DOHH2 (cell line): Measurements from ENCODE around the gene NENF.

ENCODE experiments used
- H3F3A ChIP-seq: fragments of 200-600 bp; sonication (generic), shearing (Covaris generic); 2 replicates; pipeline ENCODE4 v1.6.0; 2016; ENCODE audit warnings: antibody characterized with exemption, mild to moderate bottlenecking; ENCODE audit not compliant: control insufficient read depth, insufficient read depth
- H3K27ac ChIP-seq: fragments of 200-600 bp; sonication (generic); 2 replicates; pipeline ENCODE4 v1.5.1; 2014; ENCODE audit warnings: low read depth, mild to moderate bottlenecking, low read length, moderate library complexity
- H3K27me3 ChIP-seq: fragments of 200-600 bp; sonication (generic); 2 replicates; pipeline ENCODE4 v1.6.1; 2014; ENCODE audit warnings: mild to moderate bottlenecking, low read length, mixed read lengths; ENCODE audit not compliant: control insufficient read depth
- H3K36me3 ChIP-seq: fragments of 200-600 bp; sonication (generic); 2 replicates; pipeline ENCODE4 v1.6.1; 2014; ENCODE audit warnings: mild to moderate bottlenecking, low read length, moderate library complexity, mixed read lengths; ENCODE audit not compliant: control insufficient read depth
- H3K4me1 ChIP-seq: fragments of 200-600 bp; sonication (generic); 2 replicates; pipeline ENCODE4 v1.6.1; 2014; ENCODE audit warnings: mild to moderate bottlenecking, low read length, mixed read lengths; ENCODE audit not compliant: control insufficient read depth
- H3K4me2 ChIP-seq: fragments of 200-600 bp; sonication (generic); 2 replicates; pipeline ENCODE4 v1.6.0; 2014; ENCODE audit warnings: mild to moderate bottlenecking, low read length, moderate library complexity
- H3K4me3 ChIP-seq: fragments of 200-600 bp; sonication (generic); 2 replicates; pipeline ENCODE4 v1.5.1; 2014; ENCODE audit warnings: mild to moderate bottlenecking, low read length, mixed read lengths
- H3K79me2 ChIP-seq: fragments of 200-600 bp; sonication (generic); 2 replicates; pipeline ENCODE4 v1.6.1; 2014; ENCODE audit warnings: mild to moderate bottlenecking, low read length, mixed read lengths; ENCODE audit not compliant: control insufficient read depth
- H3K9me2 ChIP-seq: fragments of 200-600 bp; sonication (generic); replicated peaks from 2 replicates; pipeline ENCODE4 v1.6.1; 2014; ENCODE audit warnings: mild to moderate bottlenecking, low read length, mixed read lengths; ENCODE audit not compliant: control insufficient read depth
- H3K9me3 ChIP-seq: fragments of 200-600 bp; sonication (generic); 2 replicates; pipeline ENCODE4 v1.6.1; 2014; ENCODE audit warnings: antibody characterized with exemption, low read length, mixed read lengths; ENCODE audit not compliant: control insufficient read depth, insufficient read depth
- H4K20me1 ChIP-seq: fragments of 200-600 bp; sonication (generic); 2 replicates; pipeline ENCODE4 v1.6.0; 2014; ENCODE audit warnings: low read depth, mild to moderate bottlenecking, antibody characterized with exemption, low read length, moderate library complexity; ENCODE audit not compliant: control insufficient read depth, insufficient read depth
- EZH2phosphoT487 ChIP-seq: fragments of 200-600 bp; sonication (generic); IDR thresholded peaks from 2 replicates; pipeline ENCODE4 v1.6.1; 2017; ENCODE audit warnings: borderline replicate concordance, mild to moderate bottlenecking, antibody characterized with exemption, low read length, moderate library complexity, mixed read lengths
- TF ChIP-seq, protein P1 (sequence below): fragments of 200-600 bp; sonication (generic); IDR thresholded peaks from one replicate; pipeline ENCODE4 v1.5.1; 2014; ENCODE audit warnings: antibody characterized with exemption, mild to moderate bottlenecking, low read depth, low read length; ENCODE audit not compliant: poor library complexity, severe bottlenecking

NENF gene

DNA sequence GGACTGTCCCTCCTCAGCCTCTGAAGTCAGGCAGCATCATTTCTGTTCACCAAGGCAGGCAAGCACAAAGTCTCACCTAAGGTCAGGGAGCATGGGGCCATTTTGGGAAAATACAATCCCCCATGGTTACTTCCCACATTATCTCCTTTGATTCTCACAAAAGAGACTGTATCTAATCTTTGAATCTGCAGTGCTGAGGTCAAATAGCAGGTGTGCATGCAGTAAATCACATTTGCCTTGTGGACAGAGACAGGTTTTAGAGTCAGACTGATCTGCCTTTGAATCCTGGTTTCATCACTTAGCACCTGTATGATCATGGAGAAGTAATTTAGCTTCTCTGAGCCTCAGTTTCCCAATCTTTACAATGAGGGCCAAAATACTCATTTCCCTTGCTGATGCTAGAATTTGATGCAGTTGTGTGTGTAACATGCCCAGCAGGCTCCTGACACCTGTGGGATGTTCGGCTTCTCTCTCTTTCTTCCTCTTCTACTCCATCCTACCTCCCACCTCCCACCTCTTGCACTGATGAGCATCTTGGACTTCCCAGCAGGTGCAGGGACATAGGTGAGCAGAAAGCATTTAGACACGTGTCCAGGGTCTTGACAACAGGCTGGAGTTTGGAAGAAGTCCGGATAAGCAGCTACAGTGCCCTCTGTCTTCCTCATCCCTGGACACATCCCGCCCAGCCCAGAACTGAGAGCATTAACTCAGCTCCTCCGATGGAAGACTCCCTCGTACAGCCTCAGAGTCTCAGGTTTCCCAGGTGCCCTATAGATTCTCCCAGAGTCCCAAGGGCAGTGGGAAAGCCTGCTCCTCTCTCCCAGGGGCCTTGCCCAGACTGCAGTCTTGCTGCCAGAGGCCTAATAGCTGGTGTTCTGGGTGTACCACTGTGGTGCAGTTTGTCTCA is 18.9 kb downstream of the NENF start:
- Histone ChIP-seq H3K36me3 (no peaks in the 10 kb centered on the region), H3K9me3 (no peaks in the 10 kb centered on the region), H3K27ac (no peak overlapping the region), H3F3A (no peaks in the 10 kb centered on the region), H4K20me1 (no peaks in the 10 kb centered on the region), H3K79me2 (no peaks in the 10 kb centered on the region), H3K4me2 (no peak overlapping the region), H3K9me2 (no peaks in the 10 kb centered on the region), H3K4me1 (0 out of 2 replicates have a peak, but pooled peaks cover 3% of the 10 kb centered on the region), H3K27me3 (no peaks in the 10 kb centered on the region), H3K4me3 (no peak overlapping the region)
- no peak for TF ChIP-seq EZH2phosphoT487
- TF ChIP-seq, protein P1, sequence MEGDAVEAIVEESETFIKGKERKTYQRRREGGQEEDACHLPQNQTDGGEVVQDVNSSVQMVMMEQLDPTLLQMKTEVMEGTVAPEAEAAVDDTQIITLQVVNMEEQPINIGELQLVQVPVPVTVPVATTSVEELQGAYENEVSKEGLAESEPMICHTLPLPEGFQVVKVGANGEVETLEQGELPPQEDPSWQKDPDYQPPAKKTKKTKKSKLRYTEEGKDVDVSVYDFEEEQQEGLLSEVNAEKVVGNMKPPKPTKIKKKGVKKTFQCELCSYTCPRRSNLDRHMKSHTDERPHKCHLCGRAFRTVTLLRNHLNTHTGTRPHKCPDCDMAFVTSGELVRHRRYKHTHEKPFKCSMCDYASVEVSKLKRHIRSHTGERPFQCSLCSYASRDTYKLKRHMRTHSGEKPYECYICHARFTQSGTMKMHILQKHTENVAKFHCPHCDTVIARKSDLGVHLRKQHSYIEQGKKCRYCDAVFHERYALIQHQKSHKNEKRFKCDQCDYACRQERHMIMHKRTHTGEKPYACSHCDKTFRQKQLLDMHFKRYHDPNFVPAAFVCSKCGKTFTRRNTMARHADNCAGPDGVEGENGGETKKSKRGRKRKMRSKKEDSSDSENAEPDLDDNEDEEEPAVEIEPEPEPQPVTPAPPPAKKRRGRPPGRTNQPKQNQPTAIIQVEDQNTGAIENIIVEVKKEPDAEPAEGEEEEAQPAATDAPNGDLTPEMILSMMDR = no peak

GRCh38 chr1:212452323-212453155 is 19.8 kb downstream of the NENF start:
- no peaks in the 10 kb centered on the region for H3K79me2 ChIP-seq
- no peak for TF ChIP-seq EZH2phosphoT487
- TF ChIP-seq, protein P1 = no peak
- H3K4me2 ChIP-seq = no peak overlapping the region
- H3F3A ChIP-seq = no peaks in the 10 kb centered on the region
- no peaks in the 10 kb centered on the region for H3K36me3 ChIP-seq
- H3K4me1 ChIP-seq = 0 out of 2 replicates have a peak, but pooled peaks cover 3% of the 10 kb centered on the region
- H3K9me2 ChIP-seq = no peaks in the 10 kb centered on the region
- H3K27me3 ChIP-seq = no peaks in the 10 kb centered on the region
- H4K20me1 ChIP-seq = no peaks in the 10 kb centered on the region
- H3K9me3 ChIP-seq = no peaks in the 10 kb centered on the region
- no peak overlapping the region for H3K27ac ChIP-seq
- no peak overlapping the region for H3K4me3 ChIP-seq

- no peaks in the 10 kb centered on the region for H3K9me3 ChIP-seq
- no peaks in the 10 kb centered on the region for H3F3A ChIP-seq
- no peaks in the 10 kb centered on the region for H3K27me3 ChIP-seq
- H3K4me3 ChIP-seq = no peak overlapping the region
- H3K79me2 ChIP-seq = no peaks in the 10 kb centered on the region
- no peaks in the 10 kb centered on the region for H3K9me2 ChIP-seq
- no peak overlapping the region for H3K4me2 ChIP-seq
- no peaks in the 10 kb centered on the region for H4K20me1 ChIP-seq
- TF ChIP-seq, protein P1 = no peak
- 0 out of 2 replicates have a peak, but pooled peaks cover 3% of the 10 kb centered on the region for H3K4me1 ChIP-seq
- no peaks in the 10 kb centered on the region for H3K36me3 ChIP-seq
- H3K27ac ChIP-seq = no peak overlapping the region
Measured at GRCh38 chr1:212453156-212453857, 20.6 kb downstream of the NENF start.
